Iris pigment epithelial cell (primary cell): ENCODE measurements around the gene PCSK2.
A peak's percentile ranks its signal among the peaks of the same experiment; 100 is the strongest.

Experiments used
- DNase-seq: peaks from one replicate; pipeline ENCODE4 v3.0.0-alpha.2; 2011; ENCODE audit warnings: low read depth

PCSK2 gene

DNA sequence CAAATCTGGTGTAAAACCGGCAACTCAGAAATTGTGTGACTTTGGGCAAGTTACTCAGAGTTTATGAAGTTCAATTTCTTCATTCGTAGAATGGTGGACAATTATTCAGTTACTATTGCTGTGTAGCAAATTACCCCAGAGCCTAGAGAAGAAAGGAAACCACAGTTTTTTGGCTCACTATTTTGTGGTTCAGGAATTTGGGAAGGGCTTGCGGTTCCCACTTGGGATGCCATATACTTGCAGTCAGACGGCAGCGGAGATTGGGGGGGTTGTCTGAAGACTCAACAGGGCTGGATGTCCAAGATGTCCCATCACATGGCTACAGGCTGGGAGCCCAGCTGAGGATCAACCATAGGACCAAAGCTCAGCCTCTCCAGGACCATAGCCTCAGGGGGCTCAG is 108.1 kb downstream of the PCSK2 start:
- DNase-seq: no peak

DNA sequence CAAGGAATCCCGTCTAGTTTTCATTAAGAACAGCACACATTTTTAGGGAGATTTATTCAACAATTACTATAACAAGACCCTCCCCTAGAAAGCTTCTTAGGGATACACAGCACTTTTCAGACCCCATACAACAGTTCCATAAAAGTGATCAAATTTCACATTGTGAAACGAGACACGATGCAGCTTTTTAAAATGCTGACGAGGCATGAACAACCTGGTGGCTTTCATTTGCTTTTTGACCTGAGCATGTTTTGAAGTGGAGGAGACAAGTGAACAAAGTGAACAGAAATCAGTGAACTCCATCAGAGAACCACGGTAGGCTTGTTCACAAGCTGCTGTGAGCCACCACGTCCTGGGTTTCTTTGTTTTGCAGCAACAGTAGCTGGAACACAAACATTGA is 112.2 kb downstream of the PCSK2 start:
- DNase-seq: no peak

DNA sequence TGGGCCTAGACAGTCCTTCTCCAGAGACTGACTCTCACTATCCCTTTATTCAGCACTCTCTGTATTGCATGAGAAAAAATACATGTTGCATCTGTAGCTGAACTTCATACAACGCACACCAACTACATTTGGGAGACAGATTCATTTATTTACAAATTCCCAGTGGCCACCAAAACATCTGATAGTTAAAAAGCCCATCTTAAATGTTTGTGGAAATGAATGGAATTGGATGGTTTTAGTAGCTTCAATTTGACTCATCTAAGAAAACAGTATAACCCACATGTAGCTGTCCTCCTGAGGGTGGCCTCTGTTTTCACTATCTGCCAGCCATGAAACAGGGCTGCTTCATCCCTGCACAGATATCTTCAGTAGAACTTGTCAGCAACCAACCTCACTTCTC is 116.3 kb downstream of the PCSK2 start:
- no peak for DNase-seq

DNA sequence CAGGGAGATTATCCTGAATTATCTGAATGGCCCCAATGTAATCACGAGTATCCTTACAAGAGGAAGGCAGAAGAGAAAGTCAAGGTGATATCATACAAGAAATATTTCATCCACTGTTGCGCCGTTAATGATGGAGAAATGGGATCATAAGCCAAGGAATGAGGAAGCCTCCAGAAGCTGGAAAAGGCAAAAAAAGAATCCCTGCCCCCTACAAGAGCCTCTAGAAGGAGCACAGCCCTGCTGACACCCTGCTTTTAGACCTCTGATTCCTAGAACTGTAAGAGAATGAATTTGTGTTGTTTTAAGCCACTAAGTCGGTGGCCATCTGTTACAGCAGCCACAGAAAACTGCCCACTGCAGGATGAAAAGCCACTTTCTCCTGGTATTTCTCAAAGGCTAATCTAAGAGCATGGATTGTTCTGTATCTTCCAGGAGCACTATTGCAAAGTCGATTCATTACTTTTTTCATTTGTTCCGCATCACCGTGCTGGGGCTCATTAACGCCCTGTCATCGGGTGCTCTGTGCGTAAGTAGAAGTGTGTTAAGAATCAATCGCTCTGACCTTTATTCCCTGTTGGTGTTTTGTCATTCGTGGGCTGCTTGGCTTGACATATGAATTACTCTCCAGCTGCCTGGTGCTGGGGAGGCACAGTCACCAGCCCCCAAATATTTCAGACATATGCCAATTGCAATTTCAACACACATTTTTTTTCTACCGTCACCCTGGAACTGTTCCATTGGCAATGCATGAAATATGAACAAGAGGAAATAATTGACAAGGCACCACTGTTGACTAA is 117.0 kb downstream of the PCSK2 start:
- DNase-seq: no peak

GRCh38 chr20:17344790-17345189 is 118.0 kb downstream of the PCSK2 start:
- no peak for DNase-seq

GRCh38 chr20:17345321-17345720 is 118.5 kb downstream of the PCSK2 start:
- peak; percentile 1 for DNase-seq

DNA sequence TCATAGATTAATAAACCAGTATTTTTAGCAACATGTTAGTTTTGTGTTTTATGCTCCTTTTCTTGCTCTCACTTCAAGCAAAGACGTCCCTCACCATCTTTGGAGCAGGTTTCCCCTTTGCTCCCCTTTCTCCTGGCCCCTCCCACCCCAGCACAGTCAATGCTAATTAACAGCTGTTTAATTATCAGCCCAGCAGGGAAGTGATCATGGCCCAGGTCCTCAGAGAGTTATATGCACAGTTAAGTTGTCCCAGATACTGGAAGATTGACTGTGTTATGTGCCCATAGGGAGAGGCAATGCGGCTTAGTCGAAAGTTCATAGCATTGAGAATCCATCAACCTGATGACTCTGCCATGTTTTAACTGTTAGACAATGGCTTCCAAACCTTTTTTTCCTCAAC is 123.5 kb downstream of the PCSK2 start:
- DNase-seq: no peak

- DNase-seq: no peak
Observed at GRCh38 chr20:17357238-17357637, 130.4 kb downstream of the PCSK2 start.

GRCh38 chr20:17358854-17359253 is 132.0 kb downstream of the PCSK2 start:
- no peak for DNase-seq

DNA sequence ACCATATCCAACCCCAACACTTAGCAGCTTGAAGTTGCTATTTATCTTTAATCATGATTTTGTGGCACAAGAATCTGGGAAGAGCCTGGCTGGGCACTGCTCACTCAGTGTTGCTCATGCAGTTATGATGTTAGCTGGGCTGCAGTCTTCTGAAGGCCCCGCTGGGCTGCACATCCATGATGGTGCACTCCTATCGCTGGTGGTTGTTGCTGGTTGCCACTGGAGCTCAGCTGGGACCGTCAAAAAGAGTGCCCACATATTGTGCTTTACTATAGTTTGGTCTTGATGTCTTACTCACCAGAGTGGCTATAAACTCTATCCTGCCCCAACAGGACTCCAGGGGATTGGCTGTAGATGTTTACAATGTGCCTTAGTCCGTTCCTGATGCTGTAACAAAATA is 137.8 kb downstream of the PCSK2 start:
- no peak for DNase-seq

DNA sequence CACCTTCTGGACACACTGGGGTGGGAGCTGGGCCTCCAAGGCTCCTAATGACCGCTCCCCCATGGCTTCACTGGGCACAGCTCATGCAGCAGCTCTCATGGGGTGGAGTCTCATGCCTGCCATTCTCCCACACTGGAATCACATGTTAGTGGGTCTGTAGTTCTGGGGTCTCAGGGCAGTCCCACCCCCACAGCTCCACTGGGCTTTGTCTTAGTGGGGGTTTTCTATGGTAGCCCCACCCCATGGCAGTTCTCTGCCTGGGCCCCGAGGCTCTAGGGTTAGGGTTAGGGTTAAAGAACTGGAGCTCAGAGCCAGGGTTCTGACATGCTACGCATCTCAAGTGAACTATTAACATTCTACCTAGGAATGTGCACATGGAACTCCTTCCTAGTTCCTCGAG is 139.0 kb downstream of the PCSK2 start:
- no peak for DNase-seq

DNA sequence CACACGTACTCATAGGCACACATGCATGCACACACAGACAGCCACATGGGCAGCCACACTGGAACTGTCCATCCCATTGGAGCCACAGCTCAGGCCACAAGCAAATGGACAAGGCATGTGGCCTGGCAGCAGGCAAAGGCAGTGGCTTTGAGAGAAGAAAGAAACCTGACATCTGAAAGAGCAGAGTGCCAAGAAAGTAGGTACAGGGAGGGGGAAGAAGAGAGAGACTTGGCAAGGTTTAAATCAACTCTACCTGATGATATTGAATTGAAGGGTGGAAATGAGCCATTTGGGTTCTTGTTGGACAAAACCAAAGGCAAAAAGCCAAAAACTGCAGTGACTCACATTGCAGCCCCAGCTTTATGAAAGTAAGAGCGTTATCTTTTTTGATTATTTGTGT is 142.7 kb downstream of the PCSK2 start:
- DNase-seq: no peak

DNA sequence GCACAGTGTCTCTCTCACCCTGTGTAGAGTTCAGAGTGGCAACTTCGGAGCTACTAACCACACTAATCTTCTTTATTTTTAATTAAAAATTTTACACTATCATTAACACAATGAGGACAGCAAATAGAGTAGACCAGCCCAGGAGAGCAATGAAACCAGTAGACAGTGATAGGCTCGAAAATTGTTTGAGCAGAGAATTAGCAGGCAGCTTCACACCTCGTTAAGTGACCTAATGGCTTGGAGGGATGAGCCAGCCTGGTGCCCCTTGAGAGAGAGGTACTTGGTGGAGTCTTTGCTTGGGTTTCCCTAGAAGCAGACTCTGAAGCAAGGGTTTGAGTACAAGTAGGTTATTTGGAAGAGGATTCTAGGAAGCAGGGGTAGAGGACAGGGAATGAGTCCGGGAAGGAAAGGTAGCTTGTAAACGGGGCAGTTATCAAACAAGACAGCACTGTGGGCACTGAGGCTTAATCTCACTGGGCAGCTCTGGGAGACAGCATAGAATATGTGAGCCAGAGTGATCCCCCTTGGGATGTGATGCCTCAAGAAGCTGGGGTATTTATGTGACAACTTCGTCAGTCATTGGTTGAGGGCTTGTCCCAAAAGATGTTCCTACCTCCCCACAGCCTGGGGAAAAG is 146.1 kb downstream of the PCSK2 start:
- DNase-seq: no peak

- no peak for DNase-seq
Observed at GRCh38 chr20:17374086-17374485, 147.2 kb downstream of the PCSK2 start.

DNA sequence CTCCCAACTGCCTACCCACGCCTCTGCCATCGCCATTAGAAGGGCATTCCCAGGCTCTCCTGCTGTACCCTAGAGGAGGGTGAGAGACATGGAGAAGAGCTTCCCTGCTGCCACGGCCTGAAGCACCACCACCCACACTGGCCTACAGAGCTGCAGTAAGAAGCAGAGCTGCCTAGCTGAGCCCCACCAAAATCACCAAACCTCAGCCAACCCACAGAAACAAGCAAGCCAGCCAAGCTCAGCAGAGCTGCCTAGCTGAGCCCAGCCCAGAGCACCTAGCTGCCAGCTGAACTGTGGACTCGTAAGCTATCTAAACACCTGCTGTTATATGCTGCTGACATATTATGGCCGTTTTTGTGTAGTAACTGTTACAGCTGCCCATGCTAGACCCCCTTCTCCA is 149.2 kb downstream of the PCSK2 start:
- no peak for DNase-seq

DNA sequence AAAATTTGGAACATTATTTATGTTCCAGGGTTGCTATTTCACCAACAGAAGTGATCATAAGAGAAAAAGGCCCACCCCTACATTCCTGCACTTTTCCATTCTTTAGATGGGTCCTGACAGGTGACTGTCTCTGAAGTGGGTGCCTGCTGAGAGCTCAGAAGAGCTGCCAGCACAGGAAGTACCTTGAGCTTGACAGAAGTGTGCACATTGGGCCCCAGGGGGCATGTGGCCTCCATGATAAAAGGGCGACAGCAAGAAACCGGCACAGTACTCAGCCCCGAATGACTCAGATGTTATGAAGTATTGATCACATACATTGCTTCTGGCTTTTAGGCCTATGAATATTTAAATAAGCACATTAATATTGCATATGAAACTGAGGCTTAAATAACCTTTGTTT is 150.4 kb downstream of the PCSK2 start:
- DNase-seq: no peak

DNA sequence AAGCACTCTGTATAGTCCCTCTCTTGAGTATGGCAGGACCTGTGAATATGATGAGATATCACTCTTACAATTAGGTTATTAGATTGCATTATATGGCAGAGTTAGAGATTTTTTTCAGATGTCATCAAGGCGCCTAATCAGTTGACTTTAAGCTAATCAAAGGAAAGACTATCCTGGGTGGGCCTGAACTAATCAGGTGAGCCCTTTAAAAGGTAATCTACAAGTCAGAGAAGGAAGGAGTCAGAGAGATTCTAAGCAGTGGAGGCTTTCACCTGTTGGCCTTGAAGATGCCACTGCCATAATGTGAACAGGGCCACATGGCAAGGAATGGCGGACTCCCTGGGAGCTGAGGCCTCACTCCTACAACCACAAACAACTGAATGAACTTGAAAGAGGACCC is 152.8 kb downstream of the PCSK2 start:
- DNase-seq: no peak

- no peak for DNase-seq
Observed at GRCh38 chr20:17380801-17381200, 154.0 kb downstream of the PCSK2 start.

- no peak for DNase-seq
Observed at GRCh38 chr20:17381724-17382123, 154.9 kb downstream of the PCSK2 start.

GRCh38 chr20:17385798-17386197 is 159.0 kb downstream of the PCSK2 start:
- no peak for DNase-seq

DNA sequence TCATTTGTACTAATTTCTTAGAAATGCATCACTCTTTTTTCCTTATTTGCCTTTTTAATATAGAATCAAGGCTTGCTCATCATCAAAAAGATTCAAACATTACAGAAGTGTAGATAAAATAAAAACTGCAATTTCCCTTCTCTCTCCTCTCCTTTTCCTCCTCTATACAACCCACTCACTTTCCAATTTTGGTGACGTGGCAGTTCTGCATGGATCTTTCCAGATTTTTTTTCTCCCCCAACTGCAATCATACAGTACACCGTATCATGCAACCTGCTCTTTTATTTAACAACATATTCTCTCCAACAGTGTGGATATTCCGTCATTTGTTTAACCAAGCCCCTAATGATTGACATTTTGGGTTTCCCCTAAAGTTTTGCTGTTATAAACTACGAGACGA is 163.8 kb downstream of the PCSK2 start:
- DNase-seq: no peak

GRCh38 chr20:17391127-17391771 is 164.4 kb downstream of the PCSK2 start:
- DNase-seq: no peak

DNA sequence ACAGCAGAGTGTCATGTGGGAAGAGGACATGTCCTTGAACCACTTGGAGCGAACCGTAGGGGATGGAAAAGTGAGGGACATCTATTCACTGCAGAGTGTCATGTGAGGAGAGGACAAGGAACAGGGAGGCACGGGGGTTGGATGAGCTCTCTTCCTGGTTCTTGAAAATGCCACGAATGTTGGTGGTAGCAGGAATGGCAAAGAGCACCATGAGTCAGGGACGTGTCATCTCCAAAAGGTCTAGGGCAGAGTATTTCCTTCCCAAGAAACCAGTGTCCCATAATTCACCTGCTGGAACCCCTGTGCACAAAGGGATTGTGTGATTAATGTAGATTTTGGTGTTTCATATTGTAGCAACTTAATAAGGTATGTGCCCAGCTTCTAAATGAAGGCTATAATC is 167.6 kb downstream of the PCSK2 start:
- DNase-seq: no peak
